GM23248 (cell line): Measurements from ENCODE around the gene STAMBPL1.

Experiments
- EZH2 ChIP-seq: fragments of 200-600 bp; sonication (generic); IDR thresholded peaks from 2 replicates; pipeline ENCODE4 v1.6.1; 2018; ENCODE audit warnings: antibody characterized with exemption, mild to moderate bottlenecking; ENCODE audit not compliant: insufficient read depth, poor library complexity, severe bottlenecking
- EZH2phosphoT487 ChIP-seq: fragments of 200-600 bp; sonication (generic); IDR thresholded peaks from 2 replicates; pipeline ENCODE4 v1.6.1; 2018; ENCODE audit warnings: antibody characterized with exemption, moderate library complexity, mild to moderate bottlenecking, low read depth; ENCODE audit not compliant: insufficient read depth

GRCh38 chr10:88886557-88886956 is 6.5 kb downstream of the STAMBPL1 start:
- TF ChIP-seq EZH2 (no peak), EZH2phosphoT487 (no peak)
